ENCODE results near the gene CGNL1. TPM values are rescaled to one million over a fixed set of nuclear protein-coding genes. Genes with fewer than 3 reads are reported as not detected.

Gene CGNL1
- total RNA-seq, 2 experiments from 2014 or later: not detected

GRCh38 chr15:57504599-57504940 lies 128.3 kb downstream of the CGNL1 start:
- intact Hi-C loops (cut with DNase I, micrococcal nuclease): no loop called here
- Mint-ChIP-seq H3K27ac (no peak overlapping the region), H3K4me1 (no peaks in the 10 kb centered on the region), H3K9me3 (ENCODE audit: low read depth) (no peaks in the 10 kb centered on the region), H3K27me3 (no peaks in the 10 kb centered on the region), H3K4me3 (no peak overlapping the region), H3K36me3 (ENCODE audit: low read depth) (no peaks in the 10 kb centered on the region)
- ChIA-PET POLR2A (no interaction called here), CTCF (interaction anchor here (1.5 to 1.6 kb wide), 2 partner anchors 9 to 23 kb away, joined by 3 to 5 read pairs; no protein-coding TSS in a partner anchor)
- DNase-seq: no peak
- ATAC-seq: no peak

- no peak for DNase-seq
- Mint-ChIP-seq H3K4me3 (no peak overlapping the region), H3K4me1 (no peaks in the 10 kb centered on the region), H3K27ac (no peak overlapping the region), H3K36me3 (ENCODE audit: low read depth) (no peaks in the 10 kb centered on the region), H3K27me3 (no peaks in the 10 kb centered on the region), H3K9me3 (ENCODE audit: low read depth) (no peaks in the 10 kb centered on the region)
- ChIA-PET POLR2A (no interaction called here), CTCF (interaction anchor here (1.5 kb wide), 1 partner anchor 10 kb away, joined by 5 read pairs; no protein-coding TSS in a partner anchor)
- intact Hi-C loops (cut with DNase I, micrococcal nuclease): no loop called here
- no peak for ATAC-seq
Measured at GRCh38 chr15:57505056-57505715, 128.9 kb downstream of the CGNL1 start.

- ATAC-seq (no peak), DNase-seq (no peak)
- POLR2A ChIA-PET: no interaction called here
- intact Hi-C loops (cut with DNase I, micrococcal nuclease): no loop called here
- Mint-ChIP-seq H3K36me3 (ENCODE audit: low read depth) (no peaks in the 10 kb centered on the region), H3K27me3 (no peaks in the 10 kb centered on the region), H3K27ac (no peak overlapping the region), H3K4me3 (no peak overlapping the region), H3K4me1 (no peaks in the 10 kb centered on the region), H3K9me3 (ENCODE audit: low read depth) (no peaks in the 10 kb centered on the region)
- CTCF ChIA-PET: interaction anchor here (0.6 kb wide), 1 partner anchor 21 kb away, joined by 3 read pairs; no protein-coding TSS in a partner anchor
Measured at GRCh38 chr15:57505949-57506391, 129.7 kb downstream of the CGNL1 start.

GRCh38 chr15:57506422-57506821 lies 130.1 kb downstream of the CGNL1 start:
- Mint-ChIP-seq H3K27me3 (no peaks in the 10 kb centered on the region), H3K27ac (no peak overlapping the region), H3K4me3 (no peak overlapping the region), H3K36me3 (ENCODE audit: low read depth) (no peaks in the 10 kb centered on the region), H3K9me3 (ENCODE audit: low read depth) (no peaks in the 10 kb centered on the region), H3K4me1 (no peaks in the 10 kb centered on the region)
- DNase-seq: no peak
- ATAC-seq: no peak
- ChIA-PET CTCF (interaction anchor here (0.6 kb wide), 1 partner anchor 21 kb away, joined by 3 read pairs; no protein-coding TSS in a partner anchor), POLR2A (no interaction called here)
- intact Hi-C loops (cut with DNase I, micrococcal nuclease): no loop called here

- H3K4me3 Mint-ChIP-seq: no peak overlapping the region
- POLR2A ChIA-PET: no interaction called here
- intact Hi-C loops (cut with DNase I, micrococcal nuclease): no loop called here
- no peaks in the 10 kb centered on the region for H3K27me3 Mint-ChIP-seq
- CTCF ChIA-PET: no interaction called here
- no peaks in the 10 kb centered on the region for H3K9me3 Mint-ChIP-seq (ENCODE audit: low read depth)
- DNase-seq: no peak
- H3K36me3 Mint-ChIP-seq (ENCODE audit: low read depth): no peaks in the 10 kb centered on the region
- H3K4me1 Mint-ChIP-seq: no peaks in the 10 kb centered on the region
- no peak for ATAC-seq
- no peak overlapping the region for H3K27ac Mint-ChIP-seq
Measured at GRCh38 chr15:57507111-57507510, 130.8 kb downstream of the CGNL1 start.

- ATAC-seq (no peak), DNase-seq (no peak)
- Mint-ChIP-seq H3K36me3 (ENCODE audit: low read depth) (no peaks in the 10 kb centered on the region), H3K4me1 (no peaks in the 10 kb centered on the region), H3K4me3 (no peak overlapping the region), H3K27me3 (no peaks in the 10 kb centered on the region), H3K27ac (no peak overlapping the region), H3K9me3 (ENCODE audit: low read depth) (no peaks in the 10 kb centered on the region)
- POLR2A ChIA-PET: no interaction called here
- intact Hi-C loops (cut with DNase I, micrococcal nuclease): no loop called here
- CTCF ChIA-PET: interaction anchor here (0.8 to 1.4 kb wide), 3 partner anchors 8 to 18 kb away, joined by 3 read pairs; no protein-coding TSS in a partner anchor
Measured at GRCh38 chr15:57509126-57509525, 132.8 kb downstream of the CGNL1 start.

- DNase-seq (no peak), ATAC-seq (no peak)
- Mint-ChIP-seq H3K27me3 (no peaks in the 10 kb centered on the region), H3K9me3 (ENCODE audit: low read depth) (no peaks in the 10 kb centered on the region), H3K4me3 (no peak overlapping the region), H3K36me3 (ENCODE audit: low read depth) (no peaks in the 10 kb centered on the region), H3K27ac (no peak overlapping the region), H3K4me1 (no peaks in the 10 kb centered on the region)
- ChIA-PET CTCF (no interaction called here), POLR2A (no interaction called here)
- intact Hi-C loops (cut with DNase I, micrococcal nuclease): no loop called here
Measured at GRCh38 chr15:57509965-57510364, 133.7 kb downstream of the CGNL1 start.

- Mint-ChIP-seq H3K36me3 (ENCODE audit: low read depth) (no peaks in the 10 kb centered on the region), H3K27ac (no peak overlapping the region), H3K27me3 (no peaks in the 10 kb centered on the region), H3K4me3 (no peak overlapping the region), H3K4me1 (no peaks in the 10 kb centered on the region), H3K9me3 (ENCODE audit: low read depth) (no peaks in the 10 kb centered on the region)
- intact Hi-C loops (cut with DNase I, micrococcal nuclease): no loop called here
- DNase-seq: no peak
- POLR2A ChIA-PET: no interaction called here
- CTCF ChIA-PET: no interaction called here
- ATAC-seq: no peak
Measured at GRCh38 chr15:57510647-57511046, 134.3 kb downstream of the CGNL1 start.

- Mint-ChIP-seq H3K4me3 (no peak overlapping the region), H3K27me3 (no peaks in the 10 kb centered on the region), H3K4me1 (no peaks in the 10 kb centered on the region), H3K9me3 (ENCODE audit: low read depth) (no peaks in the 10 kb centered on the region), H3K27ac (no peak overlapping the region), H3K36me3 (ENCODE audit: low read depth) (no peaks in the 10 kb centered on the region)
- intact Hi-C loops (cut with DNase I, micrococcal nuclease): no loop called here
- ChIA-PET CTCF (interaction anchor here (0.8 to 1.5 kb wide), 2 partner anchors 8 to 11 kb away, joined by 3 to 6 read pairs; no protein-coding TSS in a partner anchor), POLR2A (no interaction called here)
- DNase-seq (no peak), ATAC-seq (no peak)
Measured at GRCh38 chr15:57516327-57517029, 140.2 kb downstream of the CGNL1 start.

GRCh38 chr15:57517030-57517671 lies 140.8 kb downstream of the CGNL1 start:
- no peak for ATAC-seq
- Mint-ChIP-seq H3K27me3 (no peaks in the 10 kb centered on the region), H3K36me3 (ENCODE audit: low read depth) (no peaks in the 10 kb centered on the region), H3K9me3 (ENCODE audit: low read depth) (no peaks in the 10 kb centered on the region), H3K4me1 (no peaks in the 10 kb centered on the region), H3K27ac (no peak overlapping the region), H3K4me3 (no peak overlapping the region)
- POLR2A ChIA-PET: no interaction called here
- intact Hi-C loops (cut with DNase I, micrococcal nuclease): no loop called here
- DNase-seq: no peak
- CTCF ChIA-PET: interaction anchor here (0.8 to 1.5 kb wide), 2 partner anchors 8 to 10 kb away, joined by 3 to 6 read pairs; no protein-coding TSS in a partner anchor

- intact Hi-C loops (cut with DNase I, micrococcal nuclease): no loop called here
- Mint-ChIP-seq H3K4me1 (no peaks in the 10 kb centered on the region), H3K36me3 (ENCODE audit: low read depth) (no peaks in the 10 kb centered on the region), H3K4me3 (no peak overlapping the region), H3K27me3 (no peaks in the 10 kb centered on the region), H3K27ac (no peak overlapping the region), H3K9me3 (ENCODE audit: low read depth) (no peaks in the 10 kb centered on the region)
- ATAC-seq (no peak), DNase-seq (no peak)
- ChIA-PET CTCF (interaction anchor here (0.7 to 1.6 kb wide), 2 partner anchors 9 to 178 kb away, joined by 3 to 13 read pairs; no protein-coding TSS in a partner anchor), POLR2A (no interaction called here)
Measured at GRCh38 chr15:57518779-57519405, 142.6 kb downstream of the CGNL1 start.
